Left cardiac atrium (tissue), 4 donors: ENCODE measurements around the gene NR3C1. TPM values are rescaled to one million over a fixed set of nuclear protein-coding genes. Genes with fewer than 3 reads are reported as not detected.

Experiments
- ATAC-seq, 2 donors: fragments of 200-7000 bp; cut with Tn5 transposase; one replicate each; pipeline ENCODE4 v1.9.1; 2020; ENCODE audit warnings: mild to moderate bottlenecking in 2 of 2, moderate library complexity in 2 of 2
- DNase-seq: peaks from one replicate; pipeline ENCODE4 v3.0.0-alpha.2; 2020
- intact Hi-C, 2 donors: fragments of 100-400 bp; cut with DNase I; formaldehyde crosslinking; loops; one replicate each; pipeline versions ENCODE4 v1.14.1 to v1.15.1; 2022 to 2023
- long read RNA-seq: library from polyadenylated mRNA; unstranded; transcript quantifications from one replicate; pipeline ENCODE4 v2.0.0, GENCODE V29; 2021
- total RNA-seq, 2 donors: library from RNA; stranded (reverse); fragmentation: NEBNext Ultra II Directional; extraction: Animal tissue kit (Norgen Biotek cat#: 25700); gene quantifications; one replicate each; pipeline ENCODE4 v1.2.1, GENCODE V29; 2021
- donor health status: DM: no; HTN: yes; CAD: no.
- donor health status: DM: no; HTN: yes; CAD: no; lungs with severe emphysema.
- donor health status: DM: yes; HTN: yes; CAD: no.
- donor health status: Dilated cardiomyopathy.

The NR3C1 gene
- total RNA-seq = 10 to 100 TPM; 39.0 to 51.7 TPM
- long read RNA-seq, partial matches to known transcripts = 9 of 12 reads
- long read RNA-seq, other reads (novel, unspliced or antisense) = 3 of 12 reads

DNA sequence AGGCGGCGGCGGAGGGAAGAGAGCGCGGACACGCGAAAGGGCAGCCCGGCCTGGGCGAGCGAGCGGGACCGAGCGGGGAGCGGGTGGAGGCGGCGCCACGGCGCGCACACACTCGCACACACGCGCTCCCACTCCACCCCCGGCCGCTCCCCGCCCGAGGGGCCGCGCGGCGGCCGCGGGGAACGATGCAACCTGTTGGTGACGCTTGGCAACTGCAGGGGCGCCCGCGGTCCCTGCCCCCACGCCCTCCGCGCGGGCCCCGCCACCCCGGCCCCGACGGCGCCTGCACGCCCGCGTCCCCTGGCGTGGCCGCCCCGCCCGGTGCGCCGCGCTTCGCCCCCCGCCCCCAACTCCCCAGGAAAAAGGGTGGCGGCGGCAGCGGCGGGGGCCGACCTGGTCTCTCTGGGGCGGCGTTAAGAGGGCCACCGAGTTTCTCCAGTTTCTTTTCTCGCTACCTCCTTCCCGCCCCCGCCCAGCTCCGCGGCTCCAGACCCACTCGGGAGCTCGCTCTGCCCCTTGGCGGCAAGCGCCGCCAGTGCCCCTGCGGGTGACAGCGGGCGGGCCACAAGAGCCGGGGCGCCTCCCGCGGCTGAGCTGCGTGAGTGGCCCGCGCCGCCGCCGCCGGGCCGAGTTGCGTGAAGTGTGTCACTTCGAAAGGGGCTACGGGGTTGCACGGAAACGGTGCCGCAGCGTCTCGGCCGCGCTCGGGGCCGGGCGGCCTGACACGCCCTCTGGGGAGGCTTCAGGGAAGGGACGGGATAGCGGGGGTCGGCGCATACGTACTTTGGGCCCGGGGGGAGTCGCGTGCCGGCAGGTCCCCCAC is at the start of gene NR3C1:
TSS of gene NR3C1 (minus strand) at position 94 of the 823 bp plus-strand sequence. CDS start 2,847 bp downstream, outside the sequence.
- ATAC-seq (peak; percentile 77 to 85), DNase-seq (peak; percentile 91)
- intact Hi-C loops = loop anchor here (5.0 to 10.0 kb wide), 5 partner anchors 202 to 479 kb away; no protein-coding TSS in a partner anchor

DNA sequence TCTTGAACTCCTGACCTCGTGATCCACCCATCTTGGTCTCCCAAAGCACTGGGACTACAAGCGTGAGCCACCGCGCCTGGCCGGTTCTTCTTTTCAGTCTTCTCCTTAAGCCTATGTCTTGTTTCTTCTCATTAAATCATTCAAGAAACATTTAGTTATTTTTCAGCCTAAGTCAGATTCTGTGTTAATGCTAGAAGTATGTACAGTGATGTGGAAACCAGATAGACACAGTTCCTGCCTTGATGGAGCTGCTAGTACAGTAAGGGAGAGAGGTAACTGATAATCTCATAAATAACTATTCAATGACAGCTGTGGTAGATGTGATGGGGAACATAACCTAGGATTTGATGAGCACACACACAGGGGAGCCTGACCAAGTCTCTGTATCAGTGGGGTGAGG is 46.3 kb upstream of the NR3C1 start:
- intact Hi-C loops = no loop called here
- DNase-seq (no peak), ATAC-seq (no peak)

DNA sequence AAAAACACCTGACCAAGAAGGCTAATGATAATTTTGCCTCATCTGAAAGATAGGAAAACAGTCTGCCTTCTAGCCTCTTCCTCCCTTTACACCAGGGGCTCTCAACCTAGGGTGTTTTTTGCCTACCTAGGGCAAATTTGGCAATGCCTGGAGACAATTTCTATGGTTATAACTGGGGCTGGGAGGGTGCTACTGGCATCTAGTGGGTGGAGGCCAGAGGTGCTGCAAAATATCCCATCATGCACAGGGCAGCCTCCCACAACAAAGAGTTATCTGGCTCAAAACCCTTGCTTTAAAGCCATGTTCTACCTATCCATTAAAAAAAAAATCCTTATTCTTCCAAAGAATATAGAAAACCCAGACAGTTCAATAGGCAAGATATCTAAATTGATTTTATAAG is 45.0 kb upstream of the NR3C1 start:
- no peak for DNase-seq
- ATAC-seq = no peak
- intact Hi-C loops = no loop called here

DNA sequence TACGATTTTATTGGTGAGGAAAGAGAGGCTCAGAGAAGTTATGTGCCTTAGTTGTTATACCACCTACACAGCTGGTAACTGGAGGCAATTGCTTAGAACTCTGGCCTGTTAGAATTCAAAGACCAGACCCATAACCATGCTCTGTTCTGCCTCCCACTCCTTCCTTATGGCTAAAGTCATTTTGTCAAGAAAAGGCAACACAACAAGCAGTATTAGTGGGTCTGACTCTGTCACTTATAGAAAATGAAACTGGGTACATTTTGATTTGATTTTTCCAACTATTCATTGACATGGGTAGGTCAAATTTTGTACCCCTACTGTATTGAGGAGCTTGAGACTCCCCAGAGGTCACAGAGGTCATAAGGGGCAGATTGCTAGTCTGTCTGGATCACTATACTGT is 44.5 kb upstream of the NR3C1 start:
- ATAC-seq (no peak), DNase-seq (no peak)
- intact Hi-C loops = no loop called here

DNA sequence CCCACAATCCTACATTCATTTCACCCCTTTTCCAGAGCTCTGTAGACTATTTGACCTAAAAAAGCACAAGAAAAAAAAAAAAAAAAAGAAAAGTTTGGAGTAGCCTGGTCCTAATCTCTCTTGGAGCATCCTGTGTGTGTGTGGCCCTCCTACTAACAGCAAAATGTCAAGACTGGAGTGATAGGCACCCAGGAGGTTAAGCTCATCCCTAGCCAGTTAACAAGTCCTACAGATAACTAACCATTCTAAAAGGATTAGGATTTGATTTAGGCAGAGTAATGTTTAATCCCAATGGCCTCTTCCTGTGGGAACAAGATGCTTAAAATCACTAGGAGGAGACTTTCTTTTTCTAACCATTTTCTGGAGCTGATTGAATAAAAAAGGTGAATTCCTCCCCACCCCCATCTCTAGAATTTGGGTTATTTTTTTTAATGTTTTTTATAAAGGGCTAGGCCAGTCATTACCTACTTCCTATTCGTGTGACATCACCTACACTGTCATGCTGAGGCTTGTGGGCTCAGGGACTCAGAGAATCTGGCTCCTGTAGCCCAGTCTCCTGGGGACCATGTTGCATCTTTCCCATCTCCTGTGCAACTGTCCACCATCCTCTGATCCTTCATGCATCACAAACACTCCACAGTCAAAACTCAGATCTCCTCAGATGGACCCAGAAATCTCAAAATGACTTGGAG is 43.2 kb upstream of the NR3C1 start:
- intact Hi-C loops = no loop called here
- no peak for ATAC-seq

DNA sequence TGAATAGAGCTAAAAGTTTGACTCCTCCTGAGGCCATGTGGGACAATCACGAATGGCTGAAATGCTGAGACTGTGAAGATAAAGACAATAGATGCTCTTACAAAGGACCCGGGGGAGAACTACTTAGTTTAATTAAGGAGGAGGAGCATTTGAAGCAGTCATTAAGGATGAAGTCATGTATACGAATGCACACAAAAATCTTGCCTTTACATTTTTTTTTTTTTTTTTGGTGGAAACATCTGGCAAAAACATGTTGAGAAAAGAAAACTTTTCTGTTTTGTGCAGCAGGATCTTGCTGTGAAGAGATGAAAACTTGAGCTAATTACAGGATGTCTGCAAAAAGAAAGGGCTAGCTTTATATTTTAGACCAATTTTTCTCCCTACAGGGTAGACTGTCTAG is 42.3 kb upstream of the NR3C1 start:
- DNase-seq = no peak
- intact Hi-C loops = no loop called here
- ATAC-seq = no peak

More for the DNA sequence above, 43.2 kb upstream of the NR3C1 start:
- no peak for DNase-seq

DNA sequence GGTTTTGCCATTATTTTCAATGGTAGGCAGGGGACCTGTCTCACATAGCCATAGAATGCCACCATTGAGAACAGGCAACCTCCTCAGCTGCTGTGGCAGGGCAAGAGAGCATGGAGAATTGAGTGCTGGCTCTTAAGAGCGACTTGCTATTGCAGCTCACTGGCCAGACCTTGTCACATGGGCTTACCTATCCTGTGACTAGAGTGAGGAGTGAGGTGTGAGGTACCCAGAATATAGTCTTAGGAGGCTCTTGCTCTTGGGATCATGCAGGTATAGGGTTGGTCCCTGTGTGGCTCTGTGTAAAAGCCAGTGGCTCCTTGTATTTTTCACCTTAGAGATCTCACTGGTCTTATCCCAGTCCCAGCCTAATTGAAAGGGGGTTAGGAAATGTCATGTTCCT is 39.8 kb upstream of the NR3C1 start:
- ATAC-seq (no peak), DNase-seq (no peak)
- intact Hi-C loops = no loop called here

DNA sequence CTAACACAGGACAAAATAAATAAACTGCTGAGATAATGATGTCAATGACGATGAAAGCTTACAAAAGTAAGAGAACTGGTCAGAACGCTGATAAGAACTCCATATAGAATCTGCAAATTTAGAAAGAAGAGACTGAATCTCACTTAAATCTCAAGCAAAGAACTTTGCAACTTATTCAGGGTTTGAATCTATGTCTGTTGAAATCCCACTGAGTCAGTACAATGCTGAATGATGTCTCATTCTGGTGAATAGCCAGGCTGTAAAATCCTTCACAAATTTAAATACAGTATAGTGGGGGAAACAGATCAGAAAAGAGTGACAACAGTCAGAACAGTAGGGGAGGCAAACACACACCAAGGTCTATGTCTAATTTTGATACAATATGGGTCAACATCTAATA is 38.9 kb upstream of the NR3C1 start:
- ATAC-seq = no peak
- intact Hi-C loops = no loop called here

DNA sequence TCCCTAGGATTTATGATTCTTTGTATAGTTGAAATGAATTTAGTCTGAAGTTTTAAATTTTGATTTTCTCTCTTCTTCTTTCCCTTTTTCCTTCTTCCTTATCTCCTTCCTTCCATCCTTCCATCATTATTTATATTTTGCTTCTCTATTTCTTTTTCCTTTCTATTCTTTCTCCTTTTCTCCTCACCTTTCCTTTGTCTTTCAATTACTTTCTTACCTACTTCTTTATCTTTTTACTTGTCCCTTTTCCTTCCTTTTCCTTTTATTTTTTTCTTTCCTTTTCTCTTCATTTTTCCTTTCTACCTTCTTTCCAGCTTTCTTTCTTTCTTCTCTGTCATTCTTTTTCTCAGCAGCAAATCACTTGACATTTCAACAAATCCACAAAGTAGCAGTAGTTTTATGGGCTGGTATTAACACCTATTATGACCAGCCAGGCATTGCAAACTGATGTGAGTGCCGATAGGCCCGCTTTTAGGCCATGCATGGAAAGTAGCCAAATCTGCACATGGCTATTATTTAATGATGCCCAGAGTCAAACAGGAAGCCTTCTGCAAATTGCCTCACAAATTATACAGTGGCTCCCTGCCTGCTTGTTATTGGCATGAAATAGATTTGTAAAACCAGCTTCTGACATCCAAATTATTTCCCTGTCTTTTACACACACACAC is 37.1 kb upstream of the NR3C1 start:
- no peak for ATAC-seq
- no peak for DNase-seq
- intact Hi-C loops = no loop called here

More for the DNA sequence above, 38.9 kb upstream of the NR3C1 start:
- DNase-seq = no peak

DNA sequence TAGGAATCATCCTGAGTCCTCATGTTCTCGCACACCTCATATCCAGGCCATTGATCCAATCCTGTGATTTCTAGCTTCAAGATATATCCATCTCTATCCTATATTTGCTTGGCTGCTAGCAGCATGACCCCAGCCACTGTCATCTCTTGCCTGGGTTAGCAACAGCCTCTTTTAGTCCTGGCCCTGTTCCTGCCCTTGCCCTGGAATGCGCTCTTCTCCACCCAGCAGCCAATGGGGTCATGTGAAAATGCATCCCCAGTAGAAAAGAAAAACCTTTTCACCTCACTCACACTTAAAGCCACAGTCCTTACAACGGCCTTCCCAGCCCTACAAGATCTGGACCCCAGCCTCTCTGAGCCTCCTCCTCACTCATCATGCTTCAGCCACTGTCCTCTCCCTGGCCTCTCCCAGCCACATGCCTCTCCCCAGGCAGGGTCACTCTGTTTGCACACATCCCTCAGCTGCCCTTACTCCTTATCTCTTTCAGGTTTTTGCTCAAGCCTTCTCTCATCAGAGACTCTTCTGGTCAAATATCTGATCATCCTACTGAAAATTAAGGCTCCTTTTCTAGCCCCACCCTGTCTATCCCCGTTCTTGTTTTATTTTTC is 34.3 kb upstream of the NR3C1 start:
- no peak for DNase-seq
- peak; percentile 54 to 62 for ATAC-seq
- intact Hi-C loops = no loop called here

DNA sequence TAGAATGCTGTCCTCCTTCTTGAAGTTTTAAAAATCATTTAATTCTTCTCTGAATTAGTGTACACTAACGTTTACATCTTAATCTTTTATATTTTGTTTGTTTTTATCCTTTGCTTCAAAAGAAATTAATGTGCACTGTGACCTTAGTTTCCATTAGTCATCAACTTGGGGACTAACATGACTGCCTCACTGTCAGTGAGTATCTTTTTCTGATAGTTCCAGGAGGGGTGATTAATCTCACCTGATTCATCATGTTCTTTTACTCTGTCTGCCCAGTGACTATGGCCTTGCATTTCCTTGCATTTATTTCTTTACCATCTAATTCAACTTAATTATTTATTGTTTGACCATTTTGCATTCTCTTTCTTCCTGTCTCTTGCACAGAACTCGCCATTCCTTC is 33.4 kb upstream of the NR3C1 start:
- DNase-seq = no peak
- intact Hi-C loops = no loop called here
- ATAC-seq = no peak

DNA sequence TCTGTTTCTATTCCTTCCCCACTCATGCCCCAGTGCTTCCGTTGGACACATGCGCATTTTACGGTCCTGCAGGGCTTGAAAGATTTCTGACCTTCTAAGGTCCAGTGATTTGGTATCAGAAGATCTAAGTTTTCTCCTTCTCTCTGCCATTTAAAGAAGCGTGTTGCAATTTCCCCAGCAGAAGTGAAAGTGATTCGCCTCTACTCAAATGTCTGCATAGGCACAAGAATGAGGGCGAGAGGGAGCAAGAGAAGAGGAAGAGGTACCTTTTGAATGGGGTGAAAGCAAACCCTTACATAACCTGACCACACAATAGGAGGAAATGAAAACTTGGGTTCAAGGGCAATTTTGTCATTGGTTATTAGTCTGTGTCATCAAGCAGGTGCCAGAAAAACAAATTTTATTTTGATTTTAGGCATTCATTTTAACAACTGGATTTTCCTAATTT is 31.7 kb upstream of the NR3C1 start:
- intact Hi-C loops = no loop called here
- peak; percentile 70 to 75 for ATAC-seq

DNA sequence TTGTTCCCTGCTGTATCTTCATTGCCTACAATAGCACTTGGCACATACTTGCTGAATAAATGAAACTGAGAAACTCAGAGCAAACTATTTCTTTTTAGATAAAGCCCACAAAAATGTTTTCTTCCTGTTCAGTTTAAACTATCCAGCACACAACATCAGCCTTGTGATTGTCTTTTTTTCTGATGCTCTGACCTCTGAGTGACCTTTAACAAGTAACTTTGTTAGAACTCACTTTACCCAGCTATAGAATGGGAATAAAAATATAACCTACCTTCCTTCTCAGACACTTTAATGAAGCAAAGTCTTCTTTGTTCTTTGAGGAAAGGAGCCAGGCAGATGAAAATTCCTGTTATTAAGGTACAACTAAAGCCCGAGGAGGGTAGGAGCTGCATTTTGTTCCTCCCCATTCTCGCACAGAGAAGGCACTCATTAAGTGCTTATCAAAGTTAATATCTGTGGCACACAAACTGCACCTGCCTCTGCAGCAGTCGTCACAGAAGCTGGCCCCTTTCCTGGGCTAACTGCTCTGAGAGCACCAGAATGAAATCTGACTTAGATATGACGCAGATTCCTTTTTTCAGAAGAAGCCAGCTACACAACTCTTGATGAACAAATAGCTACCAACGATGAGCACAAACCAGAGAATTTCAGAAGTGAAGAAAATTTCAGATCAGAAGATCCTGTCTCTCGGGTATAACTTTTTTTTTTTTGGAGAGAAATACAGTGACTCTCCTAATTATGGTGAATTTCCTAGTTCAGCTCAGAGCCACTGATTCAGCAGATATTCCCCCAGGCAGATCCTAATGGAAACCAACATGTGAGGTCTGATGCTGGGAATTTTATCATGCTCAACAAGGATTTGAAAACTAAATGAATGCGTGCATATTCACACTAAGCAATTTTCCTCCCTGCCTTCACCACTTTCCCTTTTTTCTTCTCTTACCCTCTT is 31.0 kb upstream of the NR3C1 start:
- ATAC-seq (peak; percentile 14 to 66), DNase-seq (peak; percentile 22)
- intact Hi-C loops = no loop called here

More for the DNA sequence above, 31.7 kb upstream of the NR3C1 start:
- DNase-seq = peak; percentile 14

DNA sequence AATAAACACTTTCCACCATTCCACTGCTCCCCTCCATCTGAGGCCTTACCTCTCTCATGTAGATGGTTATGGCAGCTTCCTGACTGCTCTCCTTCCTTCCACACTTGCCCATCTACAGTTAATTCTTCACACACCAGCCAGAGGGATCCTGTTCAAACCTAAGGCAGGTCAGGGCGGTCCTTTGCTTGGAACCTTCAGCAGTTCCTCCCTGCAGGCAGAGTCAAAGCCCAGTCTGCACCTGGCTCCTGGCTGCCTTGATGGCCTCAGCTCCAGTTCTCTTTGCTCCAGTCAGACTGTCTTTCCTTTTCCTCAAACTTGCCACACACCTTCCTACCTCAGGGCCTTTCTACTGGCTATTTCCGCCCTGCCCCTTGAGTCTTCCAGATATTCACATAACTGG is 30.2 kb upstream of the NR3C1 start:
- intact Hi-C loops = no loop called here

DNA sequence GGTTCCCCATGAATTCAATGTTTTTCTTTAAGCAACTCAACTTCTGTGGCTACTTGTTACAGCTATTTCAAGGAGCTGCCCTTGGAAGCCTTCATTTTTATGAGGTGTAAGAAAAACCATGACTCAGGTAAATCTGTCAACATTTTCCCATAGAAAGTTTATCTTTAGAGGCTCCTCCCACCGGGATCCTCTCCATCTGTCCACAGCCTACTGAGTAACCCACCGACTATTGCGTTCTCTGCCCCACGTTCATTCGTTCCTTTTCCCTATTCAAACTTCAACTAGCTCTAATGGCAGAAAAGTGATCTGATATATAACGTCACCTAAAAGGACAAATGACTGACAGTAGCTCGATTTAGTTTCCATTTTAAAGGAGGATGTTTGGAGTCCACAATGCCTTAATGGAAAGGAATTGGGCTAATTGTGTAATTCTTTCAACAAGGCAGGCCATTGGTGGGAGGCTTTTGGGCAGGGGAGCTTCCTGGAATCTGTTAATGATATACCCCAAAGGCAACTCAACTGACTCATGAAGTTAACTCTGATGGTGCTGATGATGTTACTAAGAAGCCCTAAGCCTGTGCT is 29.3 kb upstream of the NR3C1 start:
- no peak for ATAC-seq
- intact Hi-C loops = no loop called here

More for the DNA sequence above, 30.2 kb upstream of the NR3C1 start:
- DNase-seq (no peak), ATAC-seq (no peak)

DNA sequence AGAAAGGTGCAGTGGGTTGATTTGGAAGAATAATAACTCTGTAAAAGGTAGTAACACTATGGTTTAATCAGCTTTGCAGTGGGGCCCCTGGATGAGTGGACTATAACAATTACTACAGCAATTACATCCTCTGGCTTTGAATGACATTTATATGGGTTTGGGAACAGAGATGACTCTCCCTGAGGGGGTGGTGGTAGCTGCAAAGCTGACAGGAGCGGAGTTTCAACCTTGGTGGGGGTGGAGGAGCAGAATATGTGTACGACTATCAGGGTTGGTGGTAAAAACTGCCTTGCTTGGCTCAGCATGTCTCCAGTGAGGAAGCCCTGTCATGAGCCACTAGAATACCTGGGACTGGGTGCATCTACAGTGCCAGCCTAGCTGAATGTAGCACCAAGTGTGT is 28.3 kb upstream of the NR3C1 start:
- DNase-seq = no peak
- no peak for ATAC-seq
- intact Hi-C loops = no loop called here

More for the DNA sequence above, 29.3 kb upstream of the NR3C1 start:
- no peak for DNase-seq

DNA sequence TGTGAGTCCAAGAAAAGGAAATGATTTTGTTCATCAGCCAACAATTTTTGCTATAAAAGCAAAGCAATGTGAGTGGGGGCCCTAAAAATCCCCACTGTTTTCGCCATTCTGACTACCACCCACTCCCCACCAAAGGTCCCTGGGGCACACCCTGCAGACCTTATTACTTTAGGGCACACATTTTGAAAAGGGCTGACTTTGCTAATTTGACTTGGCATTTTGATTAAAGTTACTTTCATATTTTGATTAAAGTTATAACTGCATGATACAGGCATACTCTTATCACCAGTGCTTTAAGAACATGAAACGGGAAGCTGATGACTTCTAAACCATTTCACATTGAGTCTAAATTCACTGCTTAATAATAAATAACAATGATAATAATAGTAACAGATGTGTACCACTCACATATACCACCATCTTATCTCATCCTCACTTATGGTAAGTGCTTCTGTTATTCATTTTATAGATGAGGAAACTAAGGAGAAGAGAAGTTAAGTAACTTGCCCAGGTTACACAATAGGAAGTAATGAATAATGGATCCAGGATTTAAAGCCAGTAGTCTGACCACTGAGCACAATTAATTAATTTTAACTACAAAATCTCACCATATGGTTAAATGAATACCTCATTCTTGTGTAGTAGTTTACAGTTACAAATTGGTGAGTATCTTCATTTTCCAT is 25.4 kb upstream of the NR3C1 start:
- ATAC-seq = no peak
- no peak for DNase-seq
- intact Hi-C loops = no loop called here
